Body of pancreas (tissue), 4 donors: ENCODE results near the gene ARMC6. TPM values are rescaled to one million over a fixed set of nuclear protein-coding genes. Genes with fewer than 3 reads are reported as not detected.
A peak's percentile ranks its signal among the peaks of the same experiment; 100 is the strongest.

Source experiments
- ATAC-seq: fragments of 150-250 bp; one replicate; pipeline ENCODE4 v1.9.1; 2016
- DNase-seq, 4 donors: peaks; one replicate each; pipeline ENCODE4 v3.0.0-alpha.2; 2019
- H3K27ac ChIP-seq, 4 donors: fragments of 200-600 bp; sonication (generic); 1 replicate in 3 of 4; 2 replicates in 1 of 4; pipeline versions ENCODE4 v1.5.1 to v1.6.1; 2016 to 2019; ENCODE audit warnings: mild to moderate bottlenecking in 1 of 4, mixed read lengths in 1 of 4, moderate library complexity in 1 of 4
- H3K27me3 ChIP-seq, 2 donors: fragments of 200-600 bp; sonication (generic); one replicate each; pipeline ENCODE4 v1.6.0; 2016; ENCODE audit warnings: mild to moderate bottlenecking in 1 of 2
- H3K36me3 ChIP-seq, 2 donors: fragments of 200-600 bp; sonication (generic); replicated peaks in 1 of 2; 2 replicates each; pipeline ENCODE4 v1.5.1; 2016; ENCODE audit warnings: low read depth in 2 of 2; ENCODE audit not compliant: insufficient read depth in 1 of 2
- H3K4me1 ChIP-seq: fragments of 200-600 bp; sonication (generic); one replicate; pipeline ENCODE4 v1.6.0; 2016
- H3K4me3 ChIP-seq, 2 donors: fragments of 200-600 bp; sonication (generic); 1 replicate in 1 of 2; 2 replicates in 1 of 2; pipeline ENCODE4 v1.5.1; 2016 to 2019
- H3K9me3 ChIP-seq, 3 donors: fragments of 200-600 bp; sonication (generic); 1 replicate in 2 of 3; 2 replicates in 1 of 3; pipeline ENCODE4 v1.5.1; 2016
- CTCF ChIP-seq, 7 experiments: fragments of 450-650 bp in 4 of 7; fragments of 200-600 bp in 3 of 7; sonication (generic) in 3 of 7; IDR thresholded peaks; one replicate each; pipeline ENCODE4 v1.5.1; 2016 to 2019; ENCODE audit warnings: antibody characterized with exemption in 7 of 7
- POLR2A ChIP-seq, 3 donors: fragments of 450-650 bp; IDR thresholded peaks; one replicate each; pipeline ENCODE4 v1.6.1; 2016; ENCODE audit warnings: antibody characterized with exemption in 3 of 3, mild to moderate bottlenecking in 2 of 3
- WGBS, 2 donors: methylation state at CpG; one replicate each; pipeline ENCODE4 v1.1.5; 2017; 5-methylcytosine and 5-hydroxymethylcytosine counted together
- intact Hi-C: fragments of 100-400 bp; cut with DNase I; formaldehyde crosslinking; loops from one replicate; pipeline ENCODE4 v1.15.1; 2023
- total RNA-seq, 2 donors: library from RNA; depleted of rRNA; stranded (reverse); fragments of >200 nt; gene quantifications; one replicate each; pipeline ENCODE4 v1.1.0, GENCODE V29; 2016

The ARMC6 gene
- total RNA-seq, 2 donors from 2014 or later = 15.6 to 27.7 TPM

- DNase-seq (no peak), ATAC-seq (no peak)
- intact Hi-C loops = loop anchor here (10.0 kb wide), 1 partner anchor 84 kb away; the partner anchor contains the start of gene TMEM161A
- Histone ChIP-seq H3K27ac (no peak overlapping the region), H3K9me3 (no peaks in the 10 kb centered on the region), H3K36me3 (no peaks in the 10 kb centered on the region), H3K4me1 (no peaks in the 10 kb centered on the region), H3K4me3 (no peak overlapping the region), H3K27me3 (no peaks in the 10 kb centered on the region)
- TF ChIP-seq POLR2A (IDR thresholded peaks at IDR 0.05) = no peak
- no peak for TF ChIP-seq CTCF (IDR thresholded peaks at IDR 0.05)
- 86 to 92% methylated on average over 2 of the region's 2 CpGs for WGBS, 2 donors
These were observed 17.3 kb downstream of the ARMC6 start for GRCh38 chr19:19050731-19051130.

GRCh38 chr19:19051478-19052213 lies 18.2 kb downstream of the ARMC6 start:
- no peaks in the 10 kb centered on the region for H3K27me3 ChIP-seq
- TF ChIP-seq CTCF (IDR thresholded peaks at IDR 0.05) (no peak), POLR2A (IDR thresholded peaks at IDR 0.05) (no peak)

GRCh38 chr19:19052921-19053320 lies 19.5 kb downstream of the ARMC6 start:
- no peak for TF ChIP-seq CTCF (IDR thresholded peaks at IDR 0.05)
- TF ChIP-seq POLR2A (IDR thresholded peaks at IDR 0.05) = no peak
- 35 to 69% methylated on average over 1 of the region's 1 CpG for WGBS, 2 donors
- ATAC-seq = no peak
- Histone ChIP-seq H3K27me3 (no peaks in the 10 kb centered on the region), H3K9me3 (no peaks in the 10 kb centered on the region), H3K4me1 (no peaks in the 10 kb centered on the region), H3K36me3 (no peaks in the 10 kb centered on the region), H3K27ac (no peak overlapping the region), H3K4me3 (no peak overlapping the region)
- intact Hi-C loops = loop anchor here (10.0 kb wide), 1 partner anchor 82 kb away; the partner anchor contains the start of gene TMEM161A
- no peak for DNase-seq

More at GRCh38 chr19:19051478-19052213, 18.2 kb downstream of the ARMC6 start:
- DNase-seq (no peak), ATAC-seq (no peak)
- intact Hi-C loops = loop anchor here (10.0 kb wide), 1 partner anchor 83 kb away; the partner anchor contains the start of gene TMEM161A
- 93% methylated on average over 19 of the region's 20 CpGs; no CpG with 5 or more reads in 1 of the 2 donors for WGBS, 2 donors
- H3K4me3 ChIP-seq = no peak overlapping the region
- H3K9me3 ChIP-seq = no peaks in the 10 kb centered on the region
- H3K4me1 ChIP-seq = no peaks in the 10 kb centered on the region
- no peaks in the 10 kb centered on the region for H3K36me3 ChIP-seq
- no peak overlapping the region for H3K27ac ChIP-seq

- WGBS, 2 donors = 82 to 89% methylated on average over 25 of the region's 25 CpGs
- peak; percentile 39 to 72 (median 61) for TF ChIP-seq CTCF (IDR thresholded peaks at IDR 0.05)
- TF ChIP-seq POLR2A (IDR thresholded peaks at IDR 0.05) = no peak
- H3K9me3 ChIP-seq = no peaks in the 10 kb centered on the region
- H3K4me3 ChIP-seq = no peak overlapping the region
- peak; percentile 52 to 72 (median 66) for DNase-seq
- no peak overlapping the region for H3K27ac ChIP-seq
- H3K27me3 ChIP-seq = no peaks in the 10 kb centered on the region
- no peaks in the 10 kb centered on the region for H3K4me1 ChIP-seq
- peak; percentile 64 for ATAC-seq
- no peaks in the 10 kb centered on the region for H3K36me3 ChIP-seq
- intact Hi-C loops = loop anchor here (10.0 kb wide), 1 partner anchor 81 kb away; the partner anchor contains the start of gene TMEM161A
These were observed 20.3 kb downstream of the ARMC6 start for GRCh38 chr19:19053508-19054314.
